Omental fat pad (tissue), 4 donors: Measurements from ENCODE around the gene REM1. TPM values are rescaled to one million over a fixed set of nuclear protein-coding genes. Genes with fewer than 3 reads are reported as not detected.
"Not testable (repeated sequence)": the region's sequence is repeated elsewhere in the genome, so short reads cannot be mapped to it uniquely, and the experiment has no call there.

Source experiments
- ATAC-seq: fragments of 150-250 bp; one replicate; pipeline ENCODE4 v1.9.1; 2016; ENCODE audit warnings: mild to moderate bottlenecking, moderate library complexity; ENCODE audit not compliant: low FRiP score
- DNase-seq: peaks from one replicate; pipeline ENCODE4 v3.0.0-alpha.2; 2019; ENCODE audit warnings: low spot score
- CTCF ChIP-seq, 3 donors: fragments of 450-650 bp; IDR thresholded peaks; one replicate each; pipeline ENCODE4 v1.5.1; 2016 to 2017; ENCODE audit warnings: antibody characterized with exemption in 3 of 3, mild to moderate bottlenecking in 3 of 3, moderate library complexity in 2 of 3
- total RNA-seq, 4 donors: library from RNA; depleted of rRNA; stranded (reverse); fragments of >200 nt; gene quantifications; one replicate each; pipeline ENCODE4 v1.1.0, GENCODE V29; 2016

Gene REM1
- total RNA-seq, 4 donors from 2014 or later, result 1.6 to 12.3 (median 4.0) TPM; not detected in 1

GRCh38 chr20:31449511-31450414 is 25.3 kb upstream of the REM1 start:
- DNase-seq, result no peak
- no peak for TF ChIP-seq CTCF (IDR thresholded peaks at IDR 0.05)
- ATAC-seq, result no peak

- DNase-seq (no peak), ATAC-seq (no peak)
- TF ChIP-seq CTCF (IDR thresholded peaks at IDR 0.05), result no peak
Observed at GRCh38 chr20:31452575-31452974, 22.5 kb upstream of the REM1 start.

GRCh38 chr20:31454361-31454760 is 20.7 kb upstream of the REM1 start:
- ATAC-seq (no peak), DNase-seq (no peak)
- no peak for TF ChIP-seq CTCF (IDR thresholded peaks at IDR 0.05)

- not testable (repeated sequence) for DNase-seq, ATAC-seq
Observed at GRCh38 chr20:31470946-31471345, 4.1 kb upstream of the REM1 start.

GRCh38 chr20:31472395-31473330 is 2.4 kb upstream of the REM1 start:
- no peak for TF ChIP-seq CTCF (IDR thresholded peaks at IDR 0.05)
- ATAC-seq (no peak), DNase-seq (no peak)

- no peak for TF ChIP-seq CTCF (IDR thresholded peaks at IDR 0.05)
- DNase-seq (no peak), ATAC-seq (no peak)
Observed at GRCh38 chr20:31473331-31474096, 1.6 kb upstream of the REM1 start.

- TF ChIP-seq CTCF (IDR thresholded peaks at IDR 0.05), result no peak
- DNase-seq (no peak), ATAC-seq (no peak)
Observed at GRCh38 chr20:31474097-31474436, 1.0 kb upstream of the REM1 start.
